ENCODE results near the gene SPATS2L.

SPATS2L gene

DNA sequence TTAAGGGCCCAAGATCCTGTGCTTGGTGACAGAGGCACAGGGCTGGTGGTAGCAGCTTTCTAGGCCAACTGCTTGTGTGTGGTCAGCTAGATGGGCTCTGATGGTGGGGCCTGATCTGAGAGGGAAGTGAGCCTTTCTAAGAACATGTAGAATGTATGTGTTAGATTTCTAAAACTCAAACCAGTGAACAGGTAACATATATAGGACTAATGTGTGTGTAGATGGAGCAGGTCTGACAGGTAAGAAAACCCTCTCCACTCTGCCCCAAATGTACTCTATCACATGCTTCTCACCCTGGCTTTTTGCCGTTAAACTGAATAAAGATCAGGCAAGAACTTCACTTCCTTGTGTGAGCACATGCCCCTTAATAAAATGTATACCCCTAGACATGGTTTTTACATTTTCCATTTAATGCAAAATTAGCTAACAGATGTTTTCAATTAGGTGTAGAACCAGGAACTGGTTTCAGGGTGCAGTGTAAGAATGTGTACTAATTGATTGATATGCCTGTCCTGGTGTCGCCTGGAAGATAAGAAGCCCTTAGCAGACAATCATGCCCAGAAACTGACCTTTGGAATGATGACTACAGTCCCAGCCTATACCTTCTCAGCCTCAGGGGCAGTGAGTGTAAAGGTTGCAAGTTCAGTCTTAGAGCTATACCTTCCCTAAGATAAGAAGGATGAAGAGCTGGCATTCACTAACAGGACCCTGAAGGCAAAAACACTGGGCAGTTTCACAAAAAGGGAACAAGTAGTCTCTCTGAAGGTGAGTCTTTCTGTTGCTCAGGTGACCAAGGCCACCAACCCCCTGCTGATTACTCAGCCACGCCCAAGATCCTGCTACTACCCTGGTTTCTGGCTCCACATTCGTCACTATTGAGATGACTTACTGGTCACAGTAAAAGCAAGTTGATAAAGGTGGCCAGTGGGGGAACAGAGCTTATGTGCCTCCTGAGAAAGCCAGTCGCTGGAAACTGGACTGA is 71.2 kb downstream of the SPATS2L start:
- DNase-seq (ENCODE audit: low read depth in 2 of 2): no peak

DNA sequence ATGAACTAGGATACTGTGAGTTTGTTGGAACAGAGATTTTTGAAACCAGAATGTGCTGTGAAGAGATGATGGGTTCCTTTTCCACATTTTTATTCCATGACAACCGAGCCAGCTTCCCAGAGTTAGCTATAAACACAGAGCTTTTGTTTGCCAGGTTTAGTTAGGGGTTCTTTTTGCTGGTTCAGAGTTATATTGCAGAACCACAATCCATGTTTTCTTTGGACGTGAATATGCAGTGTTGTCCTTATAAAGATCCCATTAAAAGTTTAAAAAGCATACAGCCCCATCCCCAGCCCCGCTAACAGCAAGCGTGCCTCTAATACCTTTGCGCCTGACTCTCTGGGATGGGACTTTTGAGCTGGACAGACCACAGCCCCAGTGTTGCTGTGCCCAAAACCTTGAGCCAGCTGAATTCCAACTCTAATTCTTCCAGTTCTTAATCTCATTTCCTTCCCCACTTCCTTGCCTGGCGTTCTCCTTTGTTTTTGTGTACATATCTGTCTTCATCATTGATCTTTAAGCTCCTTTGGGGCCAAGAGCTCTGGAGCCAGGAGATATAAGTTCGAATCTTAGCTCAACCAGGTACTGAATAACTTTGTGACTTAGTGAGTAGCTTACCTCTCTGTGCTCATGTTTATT is 72.3 kb downstream of the SPATS2L start:
- DNase-seq (ENCODE audit: low read depth in 2 of 2): no peak

DNA sequence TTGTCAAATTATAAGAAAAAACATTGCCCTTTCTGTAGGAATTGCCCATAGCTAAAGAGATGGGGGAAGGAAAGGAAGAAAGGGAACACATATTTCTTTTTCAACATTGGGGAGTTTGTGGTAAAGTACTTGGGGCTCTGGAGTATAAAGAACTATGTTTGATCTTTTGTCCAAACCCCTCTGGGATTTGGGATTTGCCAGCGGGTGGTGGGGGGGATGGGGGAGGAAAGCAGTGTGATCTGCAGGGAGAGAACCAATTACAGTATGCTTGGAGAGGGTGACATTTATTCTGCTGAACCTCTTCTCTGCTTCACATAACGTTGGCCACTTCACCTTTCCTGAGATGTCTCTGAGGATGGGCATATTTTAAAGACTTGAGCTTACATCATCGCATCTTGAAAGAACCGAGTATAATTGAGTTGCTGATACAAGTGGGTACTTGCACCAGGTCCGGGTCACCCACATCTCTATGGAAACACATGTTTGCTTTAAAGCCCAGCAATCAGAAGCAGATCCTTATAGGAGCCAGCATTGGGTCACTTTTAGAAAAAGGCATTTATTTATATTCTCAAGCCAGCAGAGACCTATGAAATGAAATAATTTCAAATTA is 73.1 kb downstream of the SPATS2L start:
- no peak for DNase-seq (ENCODE audit: low read depth in 2 of 2)

DNA sequence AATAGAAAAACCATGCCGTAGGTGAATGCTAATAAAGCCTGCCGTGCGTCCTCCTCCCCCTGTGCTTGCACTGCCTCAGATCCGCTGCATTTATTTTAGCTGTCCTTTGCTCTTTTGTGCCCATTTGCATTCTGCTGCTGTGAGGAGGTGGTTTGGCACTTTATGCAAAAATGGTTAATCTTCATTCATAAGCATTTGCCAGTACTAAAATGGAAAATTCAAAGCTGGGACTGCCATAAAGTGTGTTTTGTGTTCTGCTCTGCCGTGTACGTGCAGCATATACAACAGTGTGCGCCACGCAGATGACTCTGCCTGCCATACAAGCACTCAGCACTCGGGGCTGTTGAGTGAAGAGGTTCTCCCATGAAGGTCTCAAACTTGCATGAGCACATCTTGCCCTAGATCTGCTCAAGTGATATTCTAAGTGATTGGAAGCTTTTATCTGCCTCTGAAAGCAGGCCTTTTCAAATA is 73.6 kb downstream of the SPATS2L start:
- no peak for DNase-seq (ENCODE audit: low read depth in 2 of 2)

DNA sequence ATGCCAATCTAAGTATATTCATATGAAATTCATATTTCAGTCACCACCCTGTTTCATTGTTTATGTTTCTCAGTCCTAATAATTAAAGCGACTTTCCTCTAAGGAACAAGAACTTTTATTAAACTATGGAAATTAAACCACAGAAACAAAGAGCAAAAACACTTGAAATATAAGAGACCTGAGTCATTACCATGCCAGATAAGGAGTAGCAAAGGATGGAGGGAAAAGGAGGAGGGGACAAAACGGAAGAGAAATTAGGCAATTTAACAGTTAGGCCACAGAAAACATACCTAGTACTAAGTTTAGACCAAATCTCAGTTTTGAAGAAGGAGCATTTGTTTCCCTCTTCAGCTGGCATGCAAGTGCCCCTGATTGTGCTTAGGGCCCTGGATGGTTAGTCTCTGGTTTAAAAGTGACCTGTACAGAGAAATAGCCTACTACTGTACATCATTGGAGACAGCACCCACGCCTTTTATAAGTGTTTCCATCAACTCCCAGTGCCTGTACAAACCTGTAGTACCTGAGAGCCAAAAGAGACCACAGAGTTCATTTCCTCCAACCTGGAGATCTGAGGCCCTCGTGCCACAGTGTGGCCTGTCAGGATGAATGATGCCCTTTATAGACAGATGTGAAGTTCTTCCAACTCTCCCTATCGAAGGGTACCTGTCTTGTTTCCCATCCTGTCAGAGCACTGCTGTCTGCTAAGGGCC is 74.5 kb downstream of the SPATS2L start:
- no peak for DNase-seq (ENCODE audit: low read depth in 2 of 2)

DNA sequence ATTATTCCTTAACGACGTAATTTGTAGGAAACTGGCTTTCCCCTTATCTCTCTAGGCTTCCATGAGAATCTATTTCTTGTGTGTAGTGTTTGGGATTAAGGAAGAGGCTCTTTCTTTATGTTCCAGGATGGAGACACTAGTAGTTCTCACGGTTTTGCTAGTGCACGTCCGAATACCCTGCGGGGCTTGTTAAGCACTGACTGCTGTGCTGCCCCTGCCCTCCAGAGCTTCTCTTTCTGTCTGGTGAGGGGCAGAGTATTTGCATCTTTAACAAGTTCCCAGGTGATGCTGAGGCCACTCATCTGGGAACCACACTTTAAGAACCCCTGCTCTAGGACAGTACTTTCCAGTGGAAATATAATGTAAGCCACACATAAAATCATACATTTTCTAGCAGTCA is 76.4 kb downstream of the SPATS2L start:
- DNase-seq (ENCODE audit: low read depth in 2 of 2): no peak

DNA sequence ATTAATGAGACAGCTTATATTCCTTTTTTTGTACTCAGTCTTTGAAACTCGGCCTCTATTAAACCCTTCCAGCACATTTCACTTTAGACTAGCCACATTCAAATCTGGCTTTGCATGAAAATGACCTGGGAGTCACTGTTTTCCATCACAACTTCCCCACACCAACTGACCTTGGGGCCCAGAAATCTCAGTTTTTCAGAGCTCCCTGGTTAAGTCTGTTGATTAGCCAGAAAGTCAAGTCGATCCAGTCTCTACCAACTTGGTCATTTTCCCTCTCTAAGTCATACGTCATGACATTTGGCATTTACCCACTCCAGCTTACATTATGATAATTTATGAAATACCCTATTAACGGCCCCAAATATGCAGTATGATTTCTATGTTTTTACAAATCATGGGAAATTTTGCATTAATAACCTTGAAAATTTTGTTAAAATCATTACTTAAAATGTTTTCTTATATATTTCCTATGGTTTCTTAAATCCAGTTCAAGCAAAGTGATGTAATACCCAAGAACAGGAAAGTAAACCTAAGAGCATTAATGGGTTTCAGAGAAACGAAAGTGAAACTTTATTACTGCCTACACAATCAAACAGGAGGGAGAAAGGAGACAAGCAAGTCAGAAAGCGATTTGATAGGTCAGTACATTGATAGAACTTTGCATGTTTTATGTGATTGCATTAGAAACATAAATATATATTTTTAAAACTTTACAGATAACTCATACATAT is 77.1 kb downstream of the SPATS2L start:
- no peak for DNase-seq (ENCODE audit: low read depth in 2 of 2)

DNA sequence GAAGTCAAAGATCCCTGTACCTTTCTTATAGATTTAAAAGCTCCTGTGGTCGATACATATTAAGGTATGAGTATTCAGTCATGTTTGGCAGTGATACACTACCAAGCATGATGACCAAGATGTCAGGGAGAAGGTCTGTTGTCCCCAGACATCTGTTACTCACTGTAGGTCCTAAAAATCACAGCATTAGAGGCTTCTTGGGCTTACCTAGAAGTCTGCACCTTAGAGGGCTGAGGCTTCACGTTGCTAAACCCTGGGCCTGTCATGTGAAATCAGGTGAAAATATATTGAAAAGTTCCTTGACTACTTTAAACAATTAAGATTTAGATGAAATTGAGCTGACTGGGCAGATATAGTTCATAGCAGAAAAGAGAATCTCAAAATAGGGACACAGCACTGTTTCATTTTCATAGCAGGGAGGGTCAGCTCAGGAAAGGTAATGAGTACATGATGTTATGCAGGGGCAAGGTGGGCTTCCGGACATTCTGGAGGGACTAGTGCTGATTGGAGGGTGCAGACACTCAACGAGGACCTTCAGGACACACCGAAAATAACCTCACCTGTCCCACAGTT is 78.7 kb downstream of the SPATS2L start:
- DNase-seq (ENCODE audit: low read depth in 2 of 2): no peak

DNA sequence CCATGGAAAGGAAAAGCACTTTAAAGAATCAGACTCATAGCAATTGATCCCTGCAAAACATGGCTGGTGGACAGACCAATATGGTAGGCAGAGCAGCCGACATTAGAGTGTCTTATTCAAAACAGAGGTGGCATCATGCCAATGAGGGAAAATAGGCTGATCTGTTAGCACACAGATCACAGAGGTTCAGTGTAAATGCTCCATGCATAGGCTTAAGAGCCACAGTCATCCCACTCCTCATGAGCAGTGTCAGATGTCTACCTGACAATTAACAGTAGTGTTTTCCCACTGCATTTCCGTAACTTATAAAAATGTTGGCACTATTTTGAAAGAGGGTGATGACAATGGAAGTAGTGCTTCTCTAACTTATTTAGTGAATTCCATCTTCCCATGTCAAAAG is 86.7 kb downstream of the SPATS2L start:
- no peak for DNase-seq (ENCODE audit: low read depth in 2 of 2)

DNA sequence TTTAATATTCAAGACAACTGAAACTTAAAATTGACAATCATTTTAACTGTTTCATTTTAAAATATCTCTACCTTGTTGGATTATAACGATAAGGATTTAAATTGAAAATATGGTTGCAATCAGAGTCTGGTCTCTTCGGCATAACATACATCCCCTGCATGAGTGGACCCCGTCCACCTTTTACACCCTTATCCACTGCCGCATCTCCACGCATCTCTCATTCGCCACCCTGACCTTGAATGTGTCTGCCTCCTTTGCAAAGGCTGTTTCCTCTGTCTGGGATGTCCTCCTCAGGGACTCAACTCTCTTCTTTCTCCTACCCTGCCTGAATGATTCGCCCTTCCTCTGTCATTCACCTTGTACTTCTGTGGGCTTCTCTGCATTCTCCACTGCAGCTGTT is 87.6 kb downstream of the SPATS2L start:
- no peak for DNase-seq (ENCODE audit: low read depth in 2 of 2)

DNA sequence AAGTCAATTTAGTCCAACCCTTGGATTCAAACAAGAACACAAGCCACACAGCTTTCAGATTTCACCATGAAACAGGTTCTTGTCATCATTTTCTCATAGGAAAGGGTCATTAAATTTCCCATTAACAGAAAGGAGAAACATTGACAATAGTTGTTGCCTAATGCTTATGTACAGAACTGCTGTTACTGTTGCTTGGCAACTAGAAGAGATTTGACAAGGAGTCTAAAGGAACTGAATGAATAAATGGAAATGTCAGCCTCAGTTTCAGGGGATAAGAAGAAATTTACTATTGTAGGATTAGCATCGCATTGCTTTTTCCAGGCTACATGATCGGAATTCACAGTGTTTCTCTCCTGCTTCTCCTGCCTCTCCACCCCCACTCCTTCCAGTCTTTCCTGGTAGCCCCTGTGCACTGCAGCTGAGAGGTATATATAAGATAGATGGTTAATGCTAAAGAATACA is 90.3 kb downstream of the SPATS2L start:
- DNase-seq (ENCODE audit: low read depth in 2 of 2): no peak

DNA sequence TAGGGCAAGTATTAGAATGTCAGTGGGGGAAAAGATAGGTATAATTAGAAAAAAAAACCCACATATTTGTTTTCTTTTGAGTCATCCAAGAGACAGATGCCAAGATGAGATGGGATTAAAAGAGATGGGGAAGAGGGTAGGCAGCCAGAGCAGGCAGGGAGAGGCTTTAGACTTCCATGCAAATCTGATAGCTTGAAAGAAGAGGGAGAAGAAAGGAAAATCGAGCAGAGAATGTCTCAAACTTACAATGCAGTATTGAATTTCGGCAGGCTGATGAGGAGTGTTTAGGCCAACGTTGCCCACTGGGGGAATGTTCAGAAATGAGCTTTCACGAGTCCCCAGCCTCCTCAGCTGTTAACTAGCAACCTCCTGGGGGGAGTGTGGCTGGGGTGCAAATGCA is 91.3 kb downstream of the SPATS2L start:
- DNase-seq (ENCODE audit: low read depth in 2 of 2): no peak

DNA sequence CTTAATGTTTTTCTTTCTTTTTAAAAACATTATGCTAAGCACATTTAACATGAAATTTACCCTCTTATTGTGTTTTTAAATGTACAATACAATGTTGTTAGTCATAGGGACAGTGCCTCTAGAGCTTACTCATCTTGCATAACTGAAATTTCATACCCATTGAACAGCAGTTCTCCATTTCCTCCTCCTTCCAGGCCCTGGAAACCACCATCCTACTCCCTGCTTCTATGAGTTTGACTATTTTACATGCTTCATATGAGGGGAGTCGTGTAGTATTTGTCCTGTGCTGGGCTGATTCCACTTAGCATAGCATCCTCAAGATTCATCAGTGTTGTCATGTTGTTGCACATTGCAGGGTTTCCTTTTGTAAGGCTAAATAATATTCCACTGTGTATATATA is 92.6 kb downstream of the SPATS2L start:
- no peak for DNase-seq (ENCODE audit: low read depth in 2 of 2)

DNA sequence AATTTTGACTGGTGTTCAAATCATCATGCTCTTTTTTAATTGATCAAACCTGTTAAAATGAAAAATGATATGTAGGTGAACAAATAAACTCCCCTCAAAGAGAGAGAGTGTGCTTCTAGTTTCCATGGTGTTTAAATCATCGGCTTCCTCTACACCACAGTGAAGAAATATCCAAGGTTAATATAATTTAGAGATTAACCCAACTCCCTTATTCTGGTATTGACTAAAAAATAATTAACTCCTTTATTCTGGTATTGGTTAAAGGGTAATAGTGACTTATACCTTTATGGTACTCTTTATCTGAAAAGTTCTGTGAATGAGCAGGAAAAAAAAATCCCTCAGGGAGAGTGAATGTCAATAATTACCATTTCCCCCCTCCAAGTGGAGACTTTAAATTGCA is 93.1 kb downstream of the SPATS2L start:
- DNase-seq (ENCODE audit: low read depth in 2 of 2): no peak

DNA sequence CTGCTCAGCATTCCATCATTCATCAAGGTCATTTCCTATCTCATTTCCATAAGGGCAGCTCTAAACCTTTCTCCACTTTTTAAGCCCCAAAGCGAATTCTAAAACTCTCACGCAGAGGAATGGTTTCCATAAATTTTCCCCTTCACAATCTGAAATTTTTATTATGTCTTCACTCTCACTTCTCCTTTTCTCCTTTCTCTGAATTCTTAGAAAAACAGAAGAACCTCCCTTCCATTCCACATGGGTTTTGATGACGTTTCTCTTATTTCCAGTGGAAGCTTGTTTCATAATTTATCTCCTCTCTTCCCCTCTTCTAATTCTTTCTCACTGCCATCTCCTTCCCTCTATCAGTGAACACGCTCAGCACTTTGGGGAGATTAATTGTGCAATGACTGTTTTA is 97.3 kb downstream of the SPATS2L start:
- DNase-seq (ENCODE audit: low read depth in 2 of 2): no peak

DNA sequence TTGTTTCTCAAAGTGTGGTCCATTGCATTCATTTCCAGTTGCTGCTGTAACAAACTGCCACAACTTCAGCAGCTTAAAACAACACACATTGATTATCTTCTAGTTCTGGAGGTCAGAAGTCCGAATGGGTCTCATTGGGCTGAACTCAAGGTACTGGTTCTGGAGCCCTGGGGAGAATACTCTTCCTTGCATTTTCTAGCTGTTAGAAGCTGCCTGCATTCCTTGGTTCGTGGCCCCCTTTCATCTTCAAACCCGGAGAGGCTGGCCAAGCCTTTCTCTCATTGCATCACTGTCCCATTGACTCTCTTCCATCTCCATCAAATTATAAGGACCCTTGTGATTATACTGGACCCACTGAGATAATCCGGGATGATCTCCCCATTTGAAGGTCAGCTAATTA is 98.1 kb downstream of the SPATS2L start:
- DNase-seq (ENCODE audit: low read depth in 2 of 2): no peak

DNA sequence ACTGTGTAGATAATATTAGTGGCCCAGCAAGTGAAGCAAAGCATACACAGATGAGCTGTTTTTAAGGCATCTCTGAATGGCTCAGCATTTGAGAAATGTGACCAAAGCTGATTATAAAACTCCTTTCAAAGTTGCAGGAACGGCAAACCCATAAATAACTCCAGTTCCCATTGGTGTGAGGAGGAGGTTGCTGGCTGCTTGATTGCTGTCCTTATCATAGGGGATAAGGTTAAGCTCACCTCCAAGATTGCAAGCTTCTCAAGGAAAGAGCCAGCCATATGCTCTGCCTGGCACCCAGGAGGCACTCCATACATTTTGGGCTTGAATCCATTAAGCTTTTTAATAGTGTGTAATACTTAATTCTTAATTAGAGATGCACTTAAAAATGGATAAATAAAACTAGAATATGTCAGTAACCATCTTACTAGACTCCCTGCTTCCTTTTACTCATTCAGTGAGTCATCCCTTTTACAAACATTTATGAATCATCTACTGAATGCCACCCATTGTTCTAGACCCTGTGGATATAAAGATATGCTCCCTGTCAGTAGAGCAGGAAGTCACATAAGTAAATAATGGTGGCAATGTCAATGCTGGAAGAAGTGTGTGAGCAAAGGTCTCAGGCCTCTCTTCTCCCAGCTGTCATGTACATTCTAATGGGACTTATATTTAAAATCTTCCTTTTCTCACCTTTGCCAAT is 99.3 kb downstream of the SPATS2L start:
- no peak for DNase-seq (ENCODE audit: low read depth in 2 of 2)

DNA sequence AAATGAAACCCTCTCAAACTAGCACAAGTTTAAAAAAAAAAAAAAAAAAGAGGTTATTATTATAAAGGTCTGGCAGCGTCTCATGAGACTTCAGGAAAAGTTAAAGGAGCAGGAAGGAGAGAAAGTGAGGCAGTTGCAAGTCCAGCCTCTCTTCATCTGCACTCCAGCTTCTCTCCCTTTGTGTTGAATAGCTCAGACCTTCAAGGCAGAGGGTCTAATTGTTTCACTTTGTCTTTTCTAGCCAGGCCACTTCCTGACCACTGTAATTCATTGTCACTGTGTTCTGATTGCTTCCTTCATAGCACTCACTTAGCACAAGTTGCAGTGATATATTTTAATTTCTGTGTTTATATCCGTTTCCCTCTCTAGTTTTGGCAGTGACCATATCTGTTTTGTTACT is 99.9 kb downstream of the SPATS2L start:
- DNase-seq (ENCODE audit: low read depth in 2 of 2): no peak

DNA sequence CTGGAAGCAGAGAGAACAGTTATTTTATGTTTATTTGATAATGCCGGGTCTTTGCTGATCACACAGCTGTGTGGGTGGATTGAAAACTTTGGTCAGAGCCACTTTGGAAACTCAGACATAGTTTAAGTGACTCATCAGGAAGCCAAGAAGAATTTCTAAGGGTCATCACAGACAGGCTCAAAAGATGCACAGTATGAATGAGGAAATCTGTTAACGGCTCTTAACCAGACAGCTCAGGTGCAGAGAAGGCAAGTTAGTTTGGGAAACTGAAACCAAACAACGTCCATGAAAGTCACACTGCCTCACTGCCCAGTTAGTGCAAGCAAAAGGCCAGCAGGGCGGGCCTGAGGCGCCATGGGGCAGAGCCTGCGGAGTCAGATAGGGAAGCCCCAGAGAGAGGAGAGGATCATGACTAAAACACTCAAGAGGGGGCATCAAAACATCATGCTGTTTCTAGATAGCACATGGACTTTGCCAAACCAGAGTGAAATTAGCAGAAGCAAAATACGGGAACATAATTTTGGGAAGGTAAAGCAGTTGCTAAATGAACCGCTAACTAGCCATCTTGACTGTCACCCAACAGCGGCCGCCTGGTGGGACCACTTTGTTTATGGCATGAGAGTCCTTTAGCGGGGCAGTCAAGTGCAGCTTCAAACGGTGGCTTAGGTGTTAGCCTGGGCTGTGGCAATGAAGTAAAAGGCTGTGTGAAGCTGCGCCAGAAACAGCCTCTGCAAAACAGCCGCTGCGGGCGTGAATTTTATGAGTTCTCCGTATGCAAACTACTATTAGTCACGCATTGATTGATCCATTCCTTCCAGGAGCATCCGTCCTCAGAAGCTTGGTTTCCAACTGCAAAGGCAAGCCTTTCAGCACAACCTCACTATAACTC is 102.2 kb downstream of the SPATS2L start:
- DNase-seq (ENCODE audit: low read depth in 2 of 2): no peak

Measured in activated CD8-positive, alpha-beta memory T cell treated with anti-CD3 and anti-CD28 coated beads for 4 hours (primary cell).